GM12878 (cell line): Measurements from ENCODE around the gene RECQL.

Experiments
- ATF7 ChIP-seq: fragments of 450-650 bp; IDR thresholded peaks from 2 replicates; pipeline ENCODE4 v1.6.1; 2016; ENCODE audit warnings: low read depth, mild to moderate bottlenecking
- LARP7 ChIP-seq: fragments of 450-650 bp; IDR thresholded peaks from 2 replicates; pipeline ENCODE4 v1.6.1; 2017; ENCODE audit warnings: mild to moderate bottlenecking
- NRF1 ChIP-seq: conservative IDR thresholded peaks from 2 replicates; pipeline ENCODE4 v1.6.1; 2011; ENCODE audit warnings: mild to moderate bottlenecking, low read depth, low read length, improper control_type of control experiment
- RELA ChIP-seq: fragments of 450-650 bp; IDR thresholded peaks from 2 replicates; pipeline ENCODE4 v1.8.0; 2014; ENCODE audit warnings: borderline replicate concordance; ENCODE audit not compliant: partially characterized antibody
- RFX5 ChIP-seq: IDR thresholded peaks from 2 replicates; pipeline ENCODE4 v1.6.1; 2011; ENCODE audit warnings: low read depth, low read length, improper control_type of control experiment

DNA sequence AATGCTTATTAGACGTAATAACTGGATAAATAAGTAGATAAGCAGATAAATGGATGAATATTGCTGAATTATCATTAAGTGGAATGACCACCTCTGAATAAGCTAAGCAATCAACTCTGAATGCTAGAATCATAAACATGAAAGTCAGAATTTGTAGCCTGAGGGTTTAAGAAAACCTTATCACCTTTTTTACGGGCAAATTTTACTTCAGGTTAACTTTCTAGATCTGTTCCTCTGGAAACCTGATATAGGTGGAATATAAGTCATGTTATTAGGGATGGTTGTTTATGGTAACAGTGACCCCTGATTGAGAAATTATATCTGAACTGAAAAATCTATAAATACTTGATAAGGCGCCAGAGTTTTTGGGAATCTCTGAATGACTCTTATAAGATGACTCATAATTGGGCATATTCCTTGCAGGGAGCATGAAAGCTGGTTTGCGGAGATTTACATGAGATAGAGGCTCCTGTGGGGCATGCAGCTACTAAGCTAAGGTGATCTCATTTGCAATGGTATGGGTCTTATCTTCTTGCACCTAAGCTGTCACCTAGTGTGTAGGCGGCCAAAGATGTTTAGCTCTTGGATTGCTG, 36.7 kb upstream of the RECQL start:
- TF ChIP-seq ATF7 (no peak), NRF1 (no peak), RELA (no peak), LARP7 (no peak), RFX5 (no peak)
